HG02938 (cell line): Measurements from ENCODE around the gene IL1RL2.

Source experiments
- ATAC-seq: cut with Tn5 transposase; IDR thresholded peaks from one replicate; pipeline ENCODE4 v1.9.1; 2021; ENCODE audit warnings: mild to moderate bottlenecking, moderate library complexity; ENCODE audit not compliant: unreplicated experiment

The IL1RL2 gene

GRCh38 chr2:102158011-102158755, 28.6 kb upstream of the IL1RL2 start:
- no peak for ATAC-seq

GRCh38 chr2:102159295-102159694, 27.5 kb upstream of the IL1RL2 start:
- no peak for ATAC-seq

- no peak for ATAC-seq
Measured at GRCh38 chr2:102166189-102166845, 20.5 kb upstream of the IL1RL2 start.

GRCh38 chr2:102168026-102168771, 18.6 kb upstream of the IL1RL2 start:
- ATAC-seq: no peak

GRCh38 chr2:102171946-102172345, 14.9 kb upstream of the IL1RL2 start:
- ATAC-seq: no peak

- no peak for ATAC-seq
Measured at GRCh38 chr2:102172745-102173144, 14.1 kb upstream of the IL1RL2 start.

- no peak for ATAC-seq
Measured at GRCh38 chr2:102176172-102176571, 10.7 kb upstream of the IL1RL2 start.

GRCh38 chr2:102177814-102178478, 8.9 kb upstream of the IL1RL2 start:
- no peak for ATAC-seq

- ATAC-seq: no peak
Measured at GRCh38 chr2:102179061-102179460, 7.8 kb upstream of the IL1RL2 start.

GRCh38 chr2:102179788-102180686, 6.8 kb upstream of the IL1RL2 start:
- ATAC-seq: no peak

- no peak for ATAC-seq
Measured at GRCh38 chr2:102180687-102180999, 6.2 kb upstream of the IL1RL2 start.

- ATAC-seq: no peak
Measured at GRCh38 chr2:102181376-102181775, 5.4 kb upstream of the IL1RL2 start.

- no peak for ATAC-seq
Measured at GRCh38 chr2:102181919-102182635, 4.7 kb upstream of the IL1RL2 start.

- ATAC-seq: no peak
Measured at GRCh38 chr2:102184018-102184417, 2.8 kb upstream of the IL1RL2 start.

- ATAC-seq: no peak
Measured at GRCh38 chr2:102184568-102184967, 2.3 kb upstream of the IL1RL2 start.

GRCh38 chr2:102185347-102185746, 1.5 kb upstream of the IL1RL2 start:
- ATAC-seq: no peak

GRCh38 chr2:102187496-102188150, 800 bp downstream of the IL1RL2 start:
- no peak for ATAC-seq

GRCh38 chr2:102190430-102191107, 3.7 kb downstream of the IL1RL2 start:
- ATAC-seq: no peak

- no peak for ATAC-seq
Measured at GRCh38 chr2:102191501-102191900, 4.7 kb downstream of the IL1RL2 start.
